ENCODE results near the gene RAB40B. TPM values are rescaled to one million over a fixed set of nuclear protein-coding genes. Genes with fewer than 3 reads are reported as not detected.

The RAB40B gene
- polyA plus RNA-seq, 1 experiment: 5.4 TPM

- Histone ChIP-seq H3K27ac (ENCODE audit: low read depth, low read length) (no peak overlapping the region), H3K9me3 (ENCODE audit: control insufficient read depth, insufficient read depth, low read length) (peaks cover 5% of the 10 kb centered on the region; the same call in 1 of the 2 replicates), H3K27me3 (ENCODE audit: control insufficient read depth, insufficient read depth, low read length) (no peaks in the 10 kb centered on the region), H3K4me3 (ENCODE audit: low read depth, low read length) (no peak overlapping the region)
- no peak for TF ChIP-seq CTCF (IDR thresholded peaks at IDR 0.05; ENCODE audit: low read depth, low read length)
- POLR2A ChIA-PET: no interaction called here
- CTCF ChIA-PET: no interaction called here
- DNase-seq (ENCODE audit: low read depth, low spot score): no peak
Measured at GRCh38 chr17:82608816-82609215, 89.7 kb downstream of the RAB40B start.

- TF ChIP-seq CTCF (IDR thresholded peaks at IDR 0.05; ENCODE audit: low read depth, low read length): no peak
- POLR2A ChIA-PET: no interaction called here
- DNase-seq (ENCODE audit: low read depth, low spot score): no peak
- no peak overlapping the region for H3K4me3 ChIP-seq (ENCODE audit: low read depth, low read length)
- CTCF ChIA-PET: no interaction called here
- H3K27ac ChIP-seq (ENCODE audit: low read depth, low read length): no peak overlapping the region
- no peaks in the 10 kb centered on the region for H3K27me3 ChIP-seq (ENCODE audit: control insufficient read depth, insufficient read depth, low read length)
- H3K9me3 ChIP-seq (ENCODE audit: control insufficient read depth, insufficient read depth, low read length): peaks cover 2% of the 10 kb centered on the region; the same call in 1 of the 2 replicates
Measured at GRCh38 chr17:82605939-82606600, 92.4 kb downstream of the RAB40B start.

Small RNA genes lying within 50 kb of the gene (small RNA-seq; reads per million reads assigned to genes)
- not detected for gene MIR4525 (ENCODE audit: insufficient read length, low read depth)

Other genes starting within 250 kb of the RAB40B start
- gene CYBC1, start 247.9 kb downstream of the RAB40B start, polyA plus RNA-seq (2011; rRNA removed): 74.8 and 82.6 TPM in 2 replicates
- gene NARF, start 240.0 kb downstream of the RAB40B start, polyA plus RNA-seq (2011; rRNA removed): 76.1 and 82.4 TPM in 2 replicates
- gene FOXK2, start 179.0 kb downstream of the RAB40B start, polyA plus RNA-seq (2011; rRNA removed): 21.7 and 24.3 TPM in 2 replicates
- gene WDR45B, start 50.3 kb downstream of the RAB40B start, polyA plus RNA-seq (2011; rRNA removed): 105 and 108 TPM in 2 replicates
- 15.1 and 16.4 TPM in 2 replicates for gene FN3KRP, start 18.0 kb upstream of the RAB40B start, polyA plus RNA-seq (2011; rRNA removed)
- gene FN3K, start 36.9 kb upstream of the RAB40B start, polyA plus RNA-seq (2011; rRNA removed): 1.6 TPM in 2 replicates
- gene TBCD, start 53.4 kb upstream of the RAB40B start, polyA plus RNA-seq (2011; rRNA removed): 28.5 and 39.8 TPM in 2 replicates
- not detected in 2 replicates for gene ZNF750, start 141.3 kb upstream of the RAB40B start, polyA plus RNA-seq (2011; rRNA removed)

Measured in AG04450 (cell line).